HG03354 (cell line): Measurements from ENCODE around the gene OOEP.

ENCODE experiments used
- ATAC-seq: cut with Tn5 transposase; IDR thresholded peaks from one replicate; pipeline ENCODE4 v1.9.1; 2021; ENCODE audit warnings: mild to moderate bottlenecking; ENCODE audit not compliant: unreplicated experiment, poor library complexity, severe bottlenecking

OOEP gene

DNA sequence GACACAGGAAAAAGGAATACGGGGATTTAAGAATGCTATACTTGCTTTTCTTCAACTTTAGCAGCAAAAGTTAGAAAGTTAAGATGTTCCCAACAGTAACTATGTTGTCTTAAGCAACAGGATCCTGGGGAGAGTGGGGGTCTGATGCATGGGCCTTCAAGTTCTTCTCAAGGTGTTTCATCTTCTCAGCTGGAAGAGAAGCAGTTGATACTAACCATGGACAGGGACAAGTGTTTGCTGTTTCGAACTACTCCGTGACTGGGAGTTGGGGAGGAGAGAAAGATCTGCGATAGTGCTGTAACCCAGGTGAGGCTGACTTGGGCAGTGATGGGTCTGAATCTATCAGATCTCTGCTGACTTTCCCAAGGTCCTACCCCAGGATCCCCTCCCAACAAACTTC lies 1.0 kb downstream of the OOEP start:
- no peak for ATAC-seq

DNA sequence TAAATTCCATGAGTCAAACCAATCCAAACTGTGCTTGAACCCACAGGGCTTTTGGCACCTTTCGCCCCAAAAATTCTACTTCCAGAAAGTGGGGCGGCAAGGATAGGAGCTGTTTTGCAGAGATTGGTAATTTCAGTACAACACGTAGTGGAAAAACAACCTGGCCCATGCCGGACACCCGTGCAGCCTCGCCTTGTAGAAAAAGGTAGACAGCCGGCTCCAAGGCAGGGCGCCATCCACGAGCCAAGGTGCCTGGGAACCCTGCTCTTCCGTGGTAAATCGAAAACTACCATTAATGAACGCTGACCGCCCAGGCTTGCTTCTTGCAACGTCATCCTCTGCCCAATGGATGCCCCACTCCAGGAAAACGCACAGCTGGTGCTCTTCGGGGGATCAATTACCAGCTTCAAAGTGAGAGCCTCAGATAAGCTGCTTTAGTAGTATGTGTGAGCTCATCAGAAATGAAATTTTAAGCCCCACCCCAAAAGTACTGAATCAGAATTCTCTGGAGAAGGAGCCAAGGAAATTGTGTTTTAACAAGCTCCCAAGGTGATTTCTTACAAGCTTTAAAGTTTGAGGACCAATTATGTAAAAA lies 1.8 kb downstream of the OOEP start:
- ATAC-seq = no peak

DNA sequence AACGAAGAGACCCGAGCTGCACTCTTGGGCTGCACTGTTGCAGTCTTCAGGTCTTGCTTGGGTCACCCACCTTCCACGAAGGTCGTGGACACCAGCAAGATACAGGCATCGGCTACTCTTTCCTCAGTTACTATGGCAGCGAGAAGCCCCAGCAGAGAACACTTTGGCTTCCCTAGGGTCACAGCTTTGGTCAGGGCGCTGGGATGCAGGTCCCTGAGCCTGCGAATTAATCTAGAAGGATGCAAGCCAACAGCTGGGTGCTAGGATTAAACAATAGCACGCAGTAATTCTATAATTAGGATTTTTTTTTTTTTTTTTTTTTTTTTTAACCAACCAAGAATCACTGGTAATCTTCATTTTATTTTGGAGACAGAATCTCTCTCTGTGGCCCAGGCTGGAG lies 5.1 kb downstream of the OOEP start:
- no peak for ATAC-seq

DNA sequence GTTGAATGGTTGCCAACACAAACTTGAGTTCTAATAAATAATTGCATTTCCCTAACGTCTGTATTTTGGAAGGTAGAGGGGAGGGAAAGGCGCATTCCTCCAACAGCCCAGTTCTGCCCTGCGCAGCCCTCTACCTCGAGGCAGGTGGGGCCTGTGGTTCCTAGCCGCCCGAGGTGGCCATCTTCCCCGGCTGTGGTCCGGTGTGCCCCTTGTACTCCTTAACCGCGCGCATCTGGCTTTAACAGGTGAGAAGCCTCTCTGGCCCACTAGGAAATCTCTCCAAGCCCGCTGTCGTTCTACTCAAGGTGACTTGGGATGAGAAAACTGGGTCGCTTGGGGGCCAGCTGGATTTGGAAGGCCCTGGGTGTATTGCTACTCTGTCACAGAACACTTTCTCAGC lies 5.6 kb downstream of the OOEP start:
- ATAC-seq = no peak

DNA sequence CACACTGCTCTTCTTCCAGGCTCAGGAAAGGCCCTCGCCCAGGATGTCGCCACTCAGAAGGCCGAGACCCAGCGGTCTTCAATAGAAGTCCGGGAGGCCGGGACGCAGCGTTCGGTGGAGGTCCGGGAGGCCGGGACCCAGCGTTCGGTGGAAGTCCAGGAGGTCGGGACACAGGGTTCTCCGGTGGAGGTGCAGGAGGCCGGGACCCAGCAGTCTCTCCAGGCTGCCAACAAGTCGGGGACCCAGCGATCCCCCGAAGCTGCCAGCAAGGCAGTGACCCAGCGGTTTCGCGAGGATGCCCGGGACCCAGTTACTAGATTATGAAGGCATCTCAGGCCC lies 6.2 kb downstream of the OOEP start:
- no peak for ATAC-seq

DNA sequence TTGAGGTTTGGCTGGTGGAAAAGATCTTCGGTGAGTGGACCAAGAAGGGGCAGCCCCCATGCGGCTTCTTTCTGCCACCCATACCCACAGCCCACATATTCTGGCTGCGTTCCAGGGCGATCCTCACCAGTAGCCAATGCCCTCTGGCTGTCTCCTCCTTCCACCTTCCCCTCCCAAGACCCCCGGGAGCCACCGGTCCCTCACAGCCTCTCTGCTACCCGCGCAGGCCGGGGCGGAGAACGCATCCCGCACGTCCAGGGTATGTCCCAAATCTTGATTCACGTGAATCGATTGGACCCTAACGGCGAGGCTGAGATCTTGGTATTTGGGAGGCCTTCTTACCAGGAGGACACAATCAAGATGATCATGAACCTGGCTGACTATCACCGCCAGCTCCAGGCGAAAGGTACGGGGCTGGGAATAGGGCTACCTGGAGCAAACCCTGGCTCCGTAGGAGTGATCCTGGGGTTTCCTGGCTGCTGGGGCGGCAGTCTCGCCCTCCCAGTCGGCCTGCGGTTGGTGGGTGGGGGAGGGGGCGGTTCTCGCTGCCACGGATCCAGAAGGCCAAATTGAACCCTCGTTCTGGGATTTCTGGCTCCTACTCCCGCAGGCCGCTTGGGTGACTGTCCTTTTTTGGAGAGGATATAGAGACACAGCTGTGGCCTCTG lies 6.7 kb downstream of the OOEP start:
- no peak for ATAC-seq

DNA sequence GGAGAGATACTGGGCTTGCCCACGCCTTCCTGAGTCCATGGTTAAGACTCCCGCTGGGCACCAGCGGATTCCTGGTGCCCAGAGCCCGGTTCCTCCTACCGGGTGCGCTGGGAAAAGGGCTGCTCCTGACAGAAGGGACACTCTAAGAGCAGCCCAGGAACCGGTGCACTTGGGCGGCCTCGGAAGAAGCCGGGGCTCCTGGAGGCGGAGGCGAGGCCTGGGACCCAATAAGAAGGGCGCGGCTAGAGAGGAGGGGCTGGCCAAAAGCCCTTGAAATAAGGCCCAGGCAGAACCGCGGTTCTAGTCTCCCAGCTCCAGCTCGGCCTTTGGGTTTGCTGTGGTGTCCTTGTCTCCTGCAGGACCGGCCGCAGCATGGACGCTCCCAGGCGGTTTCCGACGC lies 7.3 kb downstream of the OOEP start, which contains the start of gene KHDC3L:
Gene KHDC3L, plus strand, starts transcription at position 301 of the 400 bp plus-strand sequence. Its CDS starts 72 bp downstream, at position 373.
- no peak for ATAC-seq

DNA sequence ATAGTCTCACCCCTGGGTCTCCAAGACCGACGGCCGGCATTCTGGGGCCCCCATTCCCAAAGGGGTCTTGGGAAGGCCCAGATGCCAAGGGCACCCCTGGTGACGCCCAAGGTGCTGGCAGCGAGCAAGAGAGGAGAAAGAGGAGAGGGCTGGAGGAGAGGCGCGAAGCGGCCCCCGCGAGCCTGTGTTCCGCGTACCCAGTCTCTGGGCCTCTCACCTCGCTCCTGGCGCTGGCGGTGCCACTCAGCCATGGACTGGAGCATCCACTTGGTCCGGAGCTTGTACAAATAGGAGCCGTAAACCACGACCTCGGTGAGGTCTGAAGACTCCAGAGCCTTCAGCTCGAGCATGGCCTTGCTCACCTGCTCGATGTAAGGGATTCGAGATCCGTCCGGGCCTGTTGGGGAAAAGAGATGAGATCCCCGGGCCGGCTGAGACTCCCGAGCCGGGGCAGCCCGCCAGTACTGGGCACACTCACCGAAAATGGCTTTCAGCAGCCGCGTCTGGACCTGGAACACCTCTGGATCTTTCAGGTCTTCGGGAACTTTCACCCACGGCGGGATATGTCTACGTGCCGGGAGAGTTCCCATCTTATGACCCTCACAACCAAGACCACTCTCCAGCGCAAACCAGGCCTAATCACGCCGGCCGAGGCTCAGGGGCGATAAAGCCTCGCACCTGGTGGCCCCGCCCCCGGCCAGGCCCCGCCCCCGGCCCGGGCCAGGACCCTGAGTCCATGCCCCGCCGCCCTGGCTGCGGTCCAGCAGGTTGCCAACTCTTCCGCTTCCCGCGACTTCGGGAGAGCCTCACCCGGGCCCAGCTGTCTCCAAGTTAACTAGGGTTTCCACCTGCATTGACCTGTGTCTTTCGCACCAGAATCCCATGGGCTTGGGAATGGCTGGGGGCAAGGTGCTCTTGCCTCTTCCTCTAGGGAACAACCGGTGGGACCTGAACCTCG lies 15.8 kb downstream of the OOEP start, which contains the start of gene DPPA5:
Gene DPPA5, minus strand, starts transcription at position 641 of the 958 bp plus-strand sequence. Its CDS starts 51 bp downstream, at position 590.
- no peak for ATAC-seq

DNA sequence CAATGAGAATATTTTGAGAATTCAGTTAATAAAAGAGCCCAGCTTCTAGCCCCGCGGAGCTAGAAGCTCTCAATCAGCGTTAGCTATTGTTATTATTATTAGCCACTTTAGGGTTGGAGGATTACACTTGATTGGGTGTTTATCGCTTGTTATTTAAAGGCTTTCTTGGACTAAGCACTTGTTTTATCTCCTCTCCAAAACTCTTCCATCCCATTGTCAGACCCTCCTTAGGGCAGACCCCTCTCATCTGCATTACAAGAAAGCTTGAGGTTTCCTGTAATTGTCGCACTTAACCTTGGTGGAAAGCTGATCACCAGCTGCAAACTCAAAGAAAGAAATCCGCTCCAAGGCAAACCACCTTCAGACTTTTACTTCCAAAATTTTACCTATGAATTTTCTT lies 20.4 kb downstream of the OOEP start:
- no peak for ATAC-seq

DNA sequence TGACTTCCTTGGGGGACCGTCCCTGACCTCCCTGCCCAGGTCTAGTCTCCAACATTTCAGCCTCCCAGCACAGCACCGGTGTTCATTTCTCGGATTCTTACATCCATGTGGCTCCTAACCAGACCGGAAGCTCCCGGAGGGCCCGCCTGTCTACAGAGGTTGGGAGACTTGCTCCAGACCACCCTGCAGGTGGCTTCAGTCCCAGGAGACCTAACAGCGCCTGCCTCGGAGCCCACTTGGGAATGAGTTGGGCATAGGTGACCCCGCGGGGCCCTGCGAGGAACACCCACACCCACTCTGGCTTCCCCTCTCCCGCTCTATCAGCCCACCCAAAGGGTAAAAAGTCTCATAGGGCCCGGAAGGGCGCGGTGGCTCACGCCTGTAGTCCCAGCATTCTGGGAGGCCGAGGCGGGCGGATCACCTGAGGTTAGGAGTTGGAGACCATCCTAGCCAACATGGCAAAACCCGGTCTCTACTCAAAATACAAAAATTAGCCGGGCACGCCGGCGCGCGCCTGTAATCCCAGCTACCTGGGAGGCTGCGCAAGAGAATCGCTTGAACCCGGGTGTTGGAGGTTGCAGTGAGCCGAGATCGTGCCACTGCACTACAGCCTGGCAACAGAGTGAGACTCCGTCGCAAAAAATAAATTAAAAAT lies 21.0 kb downstream of the OOEP start:
- ATAC-seq = no peak

DNA sequence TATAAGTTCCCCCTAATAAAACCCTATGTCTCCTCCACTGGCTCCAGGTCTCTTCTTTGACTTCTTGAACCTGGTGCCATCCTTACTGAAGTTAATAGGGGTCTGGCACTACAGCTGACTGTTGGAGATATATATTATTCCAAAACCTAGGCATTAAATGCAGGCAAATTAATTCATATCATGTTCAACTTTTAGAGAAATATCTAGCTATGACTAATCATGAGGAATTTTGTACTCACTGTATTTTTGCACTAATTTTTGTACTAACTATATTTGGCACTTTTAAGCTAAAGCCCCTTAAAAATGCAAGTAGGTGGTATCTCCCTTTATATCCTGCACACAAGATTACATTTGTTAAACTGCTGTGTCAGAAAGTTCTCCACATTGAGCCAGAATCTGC lies 26.5 kb downstream of the OOEP start:
- ATAC-seq = no peak

DNA sequence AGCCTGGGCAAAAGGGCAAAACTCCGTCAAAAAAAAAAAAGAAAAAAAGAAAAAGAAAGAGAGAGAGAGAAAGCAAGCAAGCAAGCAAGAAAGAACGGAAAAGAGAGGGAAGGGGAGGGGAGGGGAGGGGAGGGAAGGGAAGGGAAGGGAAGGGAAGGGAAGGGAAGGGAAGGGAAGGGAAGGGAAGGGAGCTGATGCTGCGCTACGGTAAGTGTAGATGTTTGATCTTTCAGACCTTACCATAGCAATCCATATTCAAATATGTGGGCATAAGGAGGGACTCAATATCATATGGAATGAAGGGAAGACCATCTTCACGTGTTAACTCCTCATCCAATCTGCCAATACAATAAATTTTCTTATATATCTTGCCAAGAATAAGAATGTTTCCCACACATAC lies 27.5 kb downstream of the OOEP start:
- no peak for ATAC-seq

DNA sequence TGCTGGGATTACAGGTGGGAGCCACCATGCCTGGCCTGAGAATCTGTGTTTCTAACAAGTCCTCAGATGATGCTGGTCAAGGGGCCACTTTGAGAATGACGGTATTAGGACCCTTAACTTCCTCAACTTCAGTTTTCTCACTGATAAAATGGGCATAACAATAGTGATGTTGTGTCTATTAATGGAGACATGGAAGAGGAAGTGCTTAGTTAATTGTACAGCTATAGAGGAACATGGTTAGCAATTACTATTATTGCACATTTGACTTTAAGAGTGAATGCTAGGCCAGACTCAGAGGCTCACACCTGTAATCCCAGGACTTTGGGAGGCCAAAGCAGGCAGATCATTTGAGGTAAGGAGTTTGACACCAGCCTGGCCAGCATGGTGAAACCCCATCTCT lies 28.4 kb downstream of the OOEP start:
- no peak for ATAC-seq

DNA sequence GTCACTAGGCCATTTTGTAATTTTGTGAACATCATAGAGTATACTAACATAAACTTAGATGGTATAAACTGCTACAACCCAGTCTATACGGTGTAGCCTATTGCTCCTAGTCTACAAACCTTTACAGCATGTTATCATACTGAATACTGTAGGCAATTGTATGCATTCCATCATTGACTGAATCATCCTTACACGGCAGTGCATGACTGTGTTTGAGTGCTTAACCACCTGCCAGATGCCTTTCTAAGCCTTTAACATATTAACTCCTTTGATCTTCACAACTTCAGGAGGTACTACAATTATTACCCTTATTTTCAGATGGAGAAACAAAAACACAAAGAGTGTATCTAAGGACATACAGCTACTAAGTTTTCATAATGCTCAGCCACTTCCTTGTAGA lies 29.6 kb downstream of the OOEP start:
- no peak for ATAC-seq

DNA sequence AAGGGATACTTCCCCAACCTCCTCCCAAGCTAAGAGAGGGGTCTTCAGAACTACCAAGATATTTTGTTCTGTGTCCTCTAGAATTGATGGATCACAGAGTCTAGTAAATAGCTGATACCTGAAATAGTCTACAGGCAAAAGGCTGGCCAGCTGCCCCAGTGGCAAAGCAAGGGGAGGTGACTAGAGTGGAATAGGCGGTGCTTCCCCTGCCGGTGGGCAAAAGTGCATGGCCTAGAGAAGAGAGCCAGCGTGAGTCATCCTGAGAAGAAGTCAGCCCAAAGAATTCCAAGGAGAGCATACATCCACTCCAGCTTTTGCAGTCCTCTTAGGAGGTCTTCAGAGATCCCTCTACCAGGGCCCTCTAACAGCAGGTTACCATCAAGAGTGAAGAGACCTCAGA lies 30.4 kb downstream of the OOEP start:
- no peak for ATAC-seq

DNA sequence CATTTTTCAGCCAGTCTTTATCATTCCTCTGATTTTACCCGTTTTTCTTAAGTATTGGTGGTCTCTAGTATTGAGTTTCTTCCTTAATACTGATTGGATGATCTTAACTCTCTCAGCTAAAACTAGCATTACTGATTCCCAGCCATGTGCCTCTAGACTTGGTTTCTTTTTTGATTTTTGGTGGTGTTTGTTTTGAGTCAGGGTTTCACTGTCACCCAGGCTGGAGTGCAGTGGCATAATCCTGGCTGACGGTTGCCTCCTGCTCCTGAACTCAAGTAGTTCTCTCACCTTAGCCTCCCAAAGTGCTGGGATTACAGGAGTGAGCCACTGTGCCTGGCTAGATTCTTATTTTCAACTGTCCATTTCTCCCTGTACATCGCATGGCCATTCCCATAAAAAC lies 40.5 kb downstream of the OOEP start:
- no peak for ATAC-seq

DNA sequence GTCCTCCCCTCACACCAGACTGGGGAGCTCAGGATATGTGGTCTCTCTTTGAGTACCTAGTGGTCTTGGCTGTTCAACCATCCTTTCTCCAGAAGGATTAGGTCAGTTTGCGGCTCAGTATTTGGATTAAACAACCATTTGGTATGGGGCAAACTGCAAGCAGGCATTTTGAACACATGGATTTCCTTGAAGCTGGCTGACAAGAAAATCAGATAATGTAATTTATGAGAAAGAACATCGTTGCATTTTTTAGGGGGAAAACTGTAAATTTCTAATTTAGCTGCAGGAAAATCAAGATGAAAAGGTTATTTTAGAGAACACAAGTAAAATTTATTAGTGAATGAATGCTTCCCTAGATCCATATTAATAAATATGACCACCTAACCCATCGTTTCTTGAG lies 40.9 kb downstream of the OOEP start:
- ATAC-seq = no peak

DNA sequence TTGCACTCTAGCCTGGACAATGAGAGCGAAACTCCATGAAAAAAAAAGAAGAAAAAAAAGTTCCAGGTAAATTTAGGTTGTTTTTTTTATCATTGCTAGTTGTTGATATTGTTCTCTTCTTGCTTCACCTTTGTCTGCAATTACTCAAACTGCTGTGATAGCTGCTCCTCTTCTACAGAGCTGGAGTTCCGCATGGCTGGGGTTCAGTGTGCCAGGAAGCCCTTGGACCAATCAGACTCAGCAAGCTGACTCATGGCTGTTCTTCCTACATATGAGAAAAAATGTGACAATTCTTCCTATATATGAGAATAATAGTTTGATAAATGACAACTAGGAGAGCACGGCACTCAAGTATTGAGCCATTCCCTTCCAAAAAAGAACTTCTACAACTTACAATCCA lies 44.0 kb downstream of the OOEP start:
- ATAC-seq = no peak

DNA sequence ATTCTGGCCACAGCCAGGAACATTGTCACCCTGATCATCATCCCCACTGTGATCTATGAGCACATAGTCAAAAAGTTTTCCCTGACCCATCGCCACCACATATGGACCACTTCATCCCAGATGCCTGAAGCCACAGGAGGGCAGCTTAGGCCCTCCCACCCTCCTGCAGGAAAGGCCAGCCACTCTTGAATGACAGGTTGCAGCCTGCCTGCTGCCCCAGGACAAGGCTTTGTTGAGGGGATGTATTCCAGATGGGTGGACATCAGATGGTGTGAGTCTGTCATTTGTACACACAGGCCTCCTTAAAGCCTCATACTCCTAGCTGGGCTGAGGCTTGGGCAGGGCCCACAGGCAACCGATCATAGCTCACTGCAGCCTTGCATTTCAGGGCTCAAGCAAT lies 46.4 kb downstream of the OOEP start:
- no peak for ATAC-seq
